ENCODE measurements around the gene DNAJC18.
A peak's percentile ranks its signal among the peaks of the same experiment; 100 is the strongest.
"Not testable (repeated sequence)": the region's sequence is repeated elsewhere in the genome, so short reads cannot be mapped to it uniquely, and the experiment has no call there.

Gene DNAJC18

DNA sequence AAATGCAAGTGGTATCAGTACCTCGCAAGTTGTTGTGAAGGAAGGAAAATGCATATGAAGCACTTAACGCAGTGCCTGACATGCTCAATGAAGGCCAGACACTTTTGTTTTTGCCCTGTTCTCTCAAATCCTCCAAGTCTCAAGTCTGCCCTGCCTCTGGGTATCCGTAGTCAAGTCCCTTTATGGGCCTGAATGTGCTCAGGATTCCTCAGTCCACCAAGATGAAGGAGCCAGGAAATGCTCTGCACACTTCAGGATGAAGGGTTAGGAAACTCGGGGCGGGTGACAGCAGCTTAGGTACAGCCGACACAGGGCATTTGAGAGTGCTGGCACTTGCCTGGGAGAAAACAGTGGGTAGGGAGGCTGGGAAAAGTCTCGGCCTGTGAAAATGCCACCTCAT lies 21.9 kb upstream of the DNAJC18 start:
- FAIRE-seq = no peak
- DNase-seq (ENCODE audit: low spot score) = no peak

DNA sequence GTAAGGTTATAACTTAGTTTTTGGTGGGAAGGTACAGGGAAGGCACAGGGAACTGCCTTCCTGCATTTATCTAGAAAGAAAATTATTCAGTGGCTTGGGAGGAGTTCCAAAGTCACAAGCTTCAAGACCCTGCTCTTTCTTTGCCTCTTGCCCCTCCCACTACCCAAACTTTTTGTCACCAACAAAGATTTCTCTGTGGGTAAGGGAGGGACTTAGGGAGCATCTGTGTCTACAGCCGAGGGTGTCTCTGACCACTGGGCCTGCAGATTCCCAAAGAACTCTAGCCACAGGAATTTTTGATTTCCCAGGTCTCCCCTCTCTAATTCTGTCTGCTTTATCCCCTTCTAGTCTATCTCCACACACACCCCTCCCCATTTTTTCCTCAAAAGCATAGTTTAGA lies 21.1 kb upstream of the DNAJC18 start:
- DNase-seq (ENCODE audit: low spot score) (no peak), FAIRE-seq (no peak)

DNA sequence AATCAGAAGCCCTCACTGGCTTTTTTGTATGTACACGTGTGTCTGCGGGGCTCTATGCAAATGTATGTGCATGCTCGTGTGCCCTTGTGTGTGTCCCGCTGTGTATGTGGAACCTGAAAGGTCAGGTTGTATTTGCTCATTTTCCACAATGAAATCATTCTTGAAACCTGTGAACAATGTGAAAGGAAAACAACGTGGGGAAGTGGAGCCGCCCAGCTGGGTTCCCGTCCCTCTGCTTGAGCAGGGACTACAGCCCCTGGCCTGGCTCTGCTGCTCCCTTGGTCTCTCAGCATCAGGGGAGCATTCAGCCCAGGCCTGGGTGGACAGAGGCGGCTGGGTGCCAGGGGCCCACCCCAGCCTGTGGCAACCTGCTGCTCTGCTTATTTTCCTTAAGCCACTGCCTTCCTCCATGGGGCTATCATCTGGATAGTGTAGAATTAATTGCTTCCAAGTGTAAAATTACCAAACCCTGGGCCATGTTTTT lies 20.2 kb upstream of the DNAJC18 start:
- DNase-seq (ENCODE audit: low spot score) = no peak
- no peak for FAIRE-seq

DNA sequence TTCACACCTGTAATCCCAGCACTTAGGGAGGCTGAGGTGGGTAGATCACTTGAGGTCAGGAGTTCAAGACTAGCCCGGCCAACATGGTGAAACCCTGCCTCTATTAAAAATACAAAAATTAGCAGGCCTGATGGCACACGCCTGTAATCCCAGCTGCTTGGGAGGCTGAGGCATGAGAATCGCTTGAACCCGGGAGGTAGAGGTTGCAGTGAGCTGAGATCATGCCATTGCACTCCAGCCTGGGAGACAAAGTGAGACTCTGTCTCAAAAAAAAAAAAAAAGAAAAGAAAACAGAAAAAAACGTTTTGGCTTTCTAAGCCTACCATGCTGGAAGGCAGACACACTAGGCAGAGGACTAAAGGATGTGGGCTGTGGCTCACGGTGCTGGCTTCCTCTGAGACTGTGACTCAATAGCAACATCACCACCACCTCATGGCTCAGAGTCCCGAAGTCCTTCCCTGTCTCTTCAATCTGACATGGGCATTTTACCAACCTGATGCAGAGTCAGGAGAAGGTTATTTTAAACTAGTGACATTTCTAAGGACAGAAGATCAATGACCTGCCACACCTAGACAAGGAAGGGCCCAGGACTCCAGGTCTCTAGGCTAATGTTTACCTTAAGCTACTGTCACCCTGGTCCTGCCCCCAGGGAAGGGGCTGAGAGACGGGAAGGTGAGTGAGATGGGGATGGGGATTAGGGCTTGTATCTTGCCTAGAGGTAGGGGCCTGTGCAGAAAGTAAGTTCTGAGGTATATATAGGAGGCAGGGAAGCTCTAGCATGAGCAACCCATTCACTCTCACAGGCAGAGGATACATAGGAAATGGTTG lies 19.5 kb upstream of the DNAJC18 start:
- DNase-seq (ENCODE audit: low spot score) (peak; percentile 70), FAIRE-seq (no peak)

DNA sequence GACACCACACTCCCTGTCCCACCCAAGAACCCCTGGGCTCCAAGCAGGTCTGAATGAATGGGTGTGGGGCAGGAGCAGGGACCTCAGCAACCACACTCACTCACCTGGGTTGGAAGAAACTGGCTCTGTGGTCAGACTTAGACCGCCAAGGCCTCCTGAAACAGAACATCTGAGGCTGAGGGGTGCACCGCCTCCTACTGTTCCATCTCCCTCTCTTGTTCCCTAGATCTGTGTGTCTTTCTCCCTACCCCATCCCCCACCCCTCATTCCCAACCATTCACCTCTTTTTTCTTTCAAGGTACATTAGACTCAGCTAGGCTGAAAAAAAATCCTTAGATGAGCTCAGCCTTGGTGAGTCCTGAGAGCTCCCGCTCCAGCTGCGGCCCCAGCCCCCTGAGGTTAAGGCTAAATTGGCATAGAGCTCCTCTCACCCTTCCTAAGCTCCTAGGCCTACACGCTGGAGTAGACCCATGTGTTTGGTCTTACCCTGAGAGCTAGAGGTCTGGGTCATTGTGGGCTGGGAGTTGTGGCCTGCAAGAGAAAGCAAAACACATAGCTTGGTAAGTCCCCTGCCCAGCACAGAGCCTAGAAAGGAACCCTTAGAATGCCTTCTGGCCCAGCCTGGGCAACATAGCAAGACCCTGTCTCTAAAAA lies 18.5 kb upstream of the DNAJC18 start:
- FAIRE-seq = no peak
- no peak for DNase-seq (ENCODE audit: low spot score)

DNA sequence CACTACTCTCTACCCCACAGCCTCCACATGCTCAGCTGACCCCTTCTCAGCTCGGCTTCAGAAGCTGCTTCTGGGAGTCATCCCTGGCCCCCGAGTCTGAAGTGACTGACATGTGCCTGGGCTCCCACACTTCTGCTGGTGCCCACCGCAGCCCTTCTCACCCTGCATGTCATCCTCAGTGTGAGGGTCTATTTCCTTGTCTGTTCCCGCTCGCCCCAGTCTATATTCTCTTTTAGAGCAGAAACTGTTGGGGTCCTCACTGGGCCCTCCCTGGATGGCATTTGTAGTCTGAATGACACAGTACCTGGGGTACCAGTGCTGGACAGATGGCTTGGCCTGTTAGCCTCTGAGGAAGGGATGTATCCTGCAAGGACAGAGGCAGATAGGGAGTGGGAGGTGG lies 17.9 kb upstream of the DNAJC18 start:
- DNase-seq (ENCODE audit: low spot score) (no peak), FAIRE-seq (no peak)

DNA sequence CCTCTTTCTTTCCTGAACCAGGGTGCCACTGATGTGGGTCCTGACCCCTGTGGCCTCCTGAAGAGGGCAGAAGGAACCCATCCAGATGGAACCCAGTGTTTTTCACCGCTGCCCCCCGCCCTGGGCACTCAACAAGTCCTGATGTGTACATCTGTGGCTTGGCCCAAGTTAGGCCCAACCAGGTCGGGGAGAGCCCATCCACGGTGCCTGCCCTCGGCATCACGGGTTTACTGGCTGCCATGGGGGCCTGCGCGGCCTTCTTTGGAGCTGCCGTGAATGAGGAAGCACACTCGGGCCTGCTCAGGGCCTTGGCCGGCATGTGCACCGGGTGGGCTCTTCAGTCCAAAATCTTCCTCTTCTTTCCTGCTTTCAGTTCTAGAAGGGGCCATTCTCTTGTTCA lies 17.5 kb upstream of the DNAJC18 start:
- no peak for FAIRE-seq
- no peak for DNase-seq (ENCODE audit: low spot score)

DNA sequence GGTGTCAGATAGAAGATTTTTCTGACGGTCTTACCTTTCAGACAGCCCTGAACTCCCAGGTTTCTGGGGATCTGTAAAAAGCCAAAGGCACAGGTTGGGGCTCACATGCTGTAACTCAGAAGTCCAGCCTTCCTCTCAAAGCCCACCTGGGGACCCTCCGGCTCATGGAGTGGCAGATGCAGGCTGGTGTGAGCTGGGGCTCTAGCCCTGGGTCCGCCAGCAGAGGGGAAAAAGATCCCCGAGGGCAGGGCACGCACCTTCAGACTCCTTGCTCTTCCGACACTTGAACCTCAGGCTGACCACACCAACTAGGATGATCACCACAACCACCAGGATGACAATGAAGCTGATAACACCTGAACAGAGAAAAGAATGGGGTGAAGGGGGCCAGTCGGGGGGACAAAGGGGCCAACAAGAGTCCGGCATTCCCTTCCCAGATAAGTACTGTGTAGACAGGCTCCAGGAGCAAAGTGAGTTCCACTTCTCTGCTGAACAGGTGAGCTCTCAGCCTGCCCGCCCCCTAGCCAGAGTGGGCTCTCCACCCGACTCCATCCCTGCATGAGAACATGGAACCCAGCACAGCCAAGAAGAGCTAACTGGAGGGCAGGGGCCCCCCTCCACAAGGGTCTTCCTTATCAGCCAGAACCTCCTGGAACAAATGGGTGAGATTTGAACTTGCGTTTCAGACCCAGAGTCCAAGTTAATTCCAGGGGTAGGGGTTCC lies 15.4 kb upstream of the DNAJC18 start:
- FAIRE-seq (no peak), DNase-seq (ENCODE audit: low spot score) (no peak)

DNA sequence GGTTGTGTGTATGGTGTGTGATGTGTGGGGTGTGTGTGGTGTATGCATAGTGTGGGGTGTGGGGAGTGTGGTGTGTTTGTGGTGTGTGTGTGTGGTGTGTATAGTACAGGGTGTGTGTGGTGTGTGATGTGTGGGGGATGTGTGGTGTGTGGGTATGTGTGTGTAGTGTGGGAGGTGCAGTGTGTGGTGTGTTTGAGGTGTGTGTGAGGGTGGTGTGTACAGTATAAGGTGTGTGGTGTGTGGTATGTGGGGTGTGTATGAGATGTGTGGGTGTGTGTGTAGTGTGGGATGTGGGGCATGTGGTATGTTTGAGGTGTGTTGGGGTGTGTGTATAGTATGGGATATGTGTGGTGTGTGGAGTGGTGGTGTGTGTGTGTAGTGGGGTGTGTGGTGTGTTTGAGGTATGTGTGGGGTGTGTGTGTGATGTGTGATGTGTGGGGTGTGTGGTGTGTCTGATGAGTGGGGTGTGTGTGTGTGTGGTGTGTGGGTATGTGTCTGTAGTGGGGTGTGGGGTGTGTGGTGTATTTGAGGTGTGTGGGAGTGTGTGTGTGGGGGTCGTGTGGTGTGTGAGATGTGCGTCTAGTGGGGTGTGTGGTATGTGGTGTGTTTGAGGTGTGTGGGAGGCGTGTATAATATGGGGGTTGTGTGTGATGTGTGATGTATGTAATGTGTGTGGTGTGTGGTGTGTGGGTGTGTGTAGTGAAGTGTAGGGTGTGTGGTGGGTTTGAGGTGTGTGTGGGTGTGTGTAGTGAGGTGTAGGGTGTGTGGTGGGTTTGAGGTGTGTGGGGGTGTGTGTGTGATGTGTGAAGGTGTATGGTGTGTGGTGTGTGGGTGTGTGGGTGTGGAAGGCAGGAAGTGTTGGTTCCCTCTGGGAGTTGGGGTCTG lies 14.6 kb upstream of the DNAJC18 start:
- DNase-seq (ENCODE audit: low spot score) (no peak), FAIRE-seq (no peak)

DNA sequence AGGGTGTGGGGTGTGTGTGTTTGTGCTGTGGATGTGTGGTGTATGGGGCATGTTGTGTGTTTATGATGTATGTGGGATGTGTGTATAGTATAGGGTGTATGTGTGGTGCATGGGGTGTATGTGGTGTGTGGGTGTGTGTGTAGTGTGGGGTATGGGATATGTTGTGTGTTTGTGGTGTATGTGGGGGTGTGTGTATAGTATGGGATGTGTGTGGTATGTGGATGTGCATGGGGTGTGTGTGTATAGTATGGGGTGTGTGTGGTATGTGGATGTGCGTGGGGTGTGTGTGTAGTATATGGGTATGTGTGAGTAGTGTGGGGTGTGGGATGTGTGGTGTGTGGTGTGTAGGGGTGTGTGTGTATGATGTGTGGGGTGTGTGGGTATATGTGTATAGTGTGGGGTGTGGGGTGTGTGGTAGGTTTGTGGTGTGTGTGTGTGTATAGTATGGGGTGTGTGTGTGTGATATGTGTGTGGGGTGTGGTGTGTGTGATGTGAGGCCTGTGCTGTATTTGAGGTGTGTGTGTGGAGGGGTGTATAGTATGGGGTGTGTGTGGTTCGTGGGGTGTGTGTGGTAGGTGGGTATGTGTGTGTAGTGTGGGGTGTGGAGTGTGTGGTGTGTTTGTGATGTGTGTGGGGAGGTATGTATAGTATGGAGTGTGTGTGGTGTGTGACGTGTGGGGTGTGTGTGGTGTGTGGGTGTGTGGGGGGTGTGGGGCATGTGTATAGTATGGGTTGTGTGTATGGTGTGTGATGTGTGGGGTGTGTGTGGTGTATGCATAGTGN lies 12.7 kb upstream of the DNAJC18 start:
- DNase-seq (ENCODE audit: low spot score) = no peak
- FAIRE-seq = no peak

DNA sequence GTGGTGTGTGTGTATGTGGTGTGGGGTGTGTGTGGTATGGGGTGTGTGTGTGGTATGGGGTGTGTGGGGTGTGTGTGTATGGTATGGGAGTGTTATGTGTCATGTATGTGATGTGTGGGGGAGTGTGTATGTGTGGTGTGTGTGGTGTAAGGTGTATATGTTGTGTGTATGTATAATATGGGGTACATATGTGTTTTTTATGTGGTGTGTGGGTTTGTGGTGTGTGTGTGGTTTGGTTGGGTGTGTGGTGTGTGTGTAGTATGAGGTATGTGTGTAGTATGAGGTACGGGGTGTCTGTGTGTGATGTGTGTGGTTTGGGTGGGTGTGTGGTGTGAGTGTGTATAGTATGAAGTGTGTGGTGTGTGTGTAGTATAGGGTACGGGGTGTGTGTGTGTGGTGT lies 11.9 kb upstream of the DNAJC18 start:
- no peak for FAIRE-seq
- no peak for DNase-seq (ENCODE audit: low spot score)

DNA sequence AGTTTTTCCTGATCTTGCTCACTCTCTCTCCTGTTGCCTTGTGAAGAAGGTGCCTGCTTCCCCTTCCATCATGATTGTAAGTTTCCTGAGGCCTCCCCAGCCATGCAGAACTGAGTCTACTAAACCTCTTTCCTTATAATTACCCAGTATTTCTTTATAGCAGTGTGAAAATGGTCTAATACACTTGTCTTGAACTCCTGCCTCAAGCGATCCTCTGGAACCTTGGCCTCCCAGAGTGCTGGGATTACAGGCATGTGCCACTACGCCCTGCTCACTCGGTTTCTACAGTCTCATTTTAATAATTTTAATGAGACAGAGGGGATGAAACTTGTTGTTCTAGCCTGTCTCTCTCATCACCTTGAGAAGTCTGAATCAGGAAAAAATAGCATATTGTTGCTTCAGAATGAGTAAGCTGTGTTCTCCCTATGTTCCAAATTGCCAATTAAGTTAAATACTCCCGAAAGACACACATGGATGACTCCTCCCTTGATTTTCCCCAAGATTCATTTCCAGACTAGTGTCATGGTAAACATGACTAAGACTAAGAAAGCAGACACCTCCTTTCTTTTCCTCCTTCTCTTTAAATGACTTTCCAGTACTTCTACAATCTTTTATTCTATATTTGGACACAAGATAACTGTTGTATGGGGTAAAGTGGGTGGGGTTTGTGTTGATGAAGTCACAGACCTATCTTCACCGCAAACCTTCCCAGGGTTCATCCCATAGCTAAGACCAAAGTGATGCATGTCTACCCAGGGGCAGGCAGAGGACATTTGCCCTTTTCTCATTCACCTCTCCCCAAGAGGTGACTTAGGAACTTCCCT lies 7.8 kb upstream of the DNAJC18 start:
- no peak for FAIRE-seq

DNA sequence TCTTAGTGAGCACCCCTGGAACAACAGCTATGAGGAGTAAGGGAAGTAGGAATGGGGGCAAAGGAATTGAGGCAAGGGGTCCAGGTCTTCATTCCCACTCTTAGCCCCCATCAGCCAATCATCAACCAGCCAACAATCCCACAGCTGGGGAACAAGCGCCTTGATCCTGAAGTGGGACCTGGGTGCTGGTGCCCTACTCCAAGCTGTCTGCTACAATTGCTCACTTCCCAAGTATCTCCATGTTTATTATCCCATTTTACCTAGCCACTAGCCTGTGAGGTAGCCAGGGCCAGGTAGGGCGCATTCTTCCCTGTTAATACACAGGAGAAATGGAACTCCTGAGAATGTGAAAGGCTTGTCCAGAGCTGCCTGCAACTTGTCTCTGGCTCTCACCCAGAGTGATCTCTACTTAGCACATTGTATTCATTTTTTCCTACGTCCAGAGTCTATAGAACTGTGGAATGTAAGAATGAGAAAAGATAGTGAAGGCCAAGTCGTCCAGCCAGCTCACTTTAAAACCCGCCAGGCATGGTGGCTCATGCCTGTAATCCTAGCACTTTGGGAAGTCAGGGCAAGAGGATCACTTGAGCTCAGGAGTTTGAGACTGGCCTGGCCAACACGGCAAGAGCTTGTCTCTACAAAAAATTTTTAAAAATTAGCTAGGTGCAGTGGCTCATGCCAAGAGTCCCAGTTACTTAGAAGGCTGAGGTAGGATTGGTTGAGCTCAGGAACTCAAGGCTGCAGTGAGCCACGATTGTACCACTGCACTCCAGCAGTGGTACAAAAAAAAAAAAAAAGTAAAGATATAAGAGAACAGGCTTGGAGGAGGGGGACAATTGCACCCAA lies 6.2 kb upstream of the DNAJC18 start:
- DNase-seq (ENCODE audit: low spot score) = no peak
- no peak for FAIRE-seq

More for the DNA sequence above, 7.8 kb upstream of the DNAJC18 start:
- peak; percentile 7 for DNase-seq (ENCODE audit: low spot score)

DNA sequence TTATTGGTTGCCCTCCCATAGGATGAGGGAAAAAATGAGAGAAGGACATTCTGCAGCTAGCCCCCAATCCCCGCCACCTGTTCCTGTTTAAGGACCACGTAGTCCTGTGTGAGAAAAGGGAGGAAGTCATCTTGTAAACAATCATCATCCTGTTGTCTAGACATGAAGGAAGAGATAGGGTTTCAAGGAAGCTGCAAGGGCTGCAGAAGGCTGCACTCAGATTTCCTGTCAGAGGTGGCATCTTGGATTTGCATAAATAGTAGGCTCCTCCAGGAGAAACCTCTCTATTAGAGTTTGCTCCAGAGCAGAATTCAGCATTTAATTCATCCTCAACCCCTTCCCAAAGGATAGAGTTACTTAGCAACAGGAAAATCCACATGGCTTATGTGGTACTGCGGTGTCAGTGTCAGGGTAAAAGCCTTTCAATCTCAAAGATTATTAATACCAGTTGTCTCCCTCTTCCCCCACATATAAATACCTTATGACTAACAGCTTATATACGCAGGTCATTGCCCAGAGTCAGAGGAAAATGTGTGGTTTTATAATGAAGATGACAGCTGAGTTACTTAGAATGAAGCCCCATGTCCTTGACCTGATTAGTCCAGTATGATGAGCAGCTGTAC lies 4.6 kb upstream of the DNAJC18 start:
- no peak for FAIRE-seq
- peak; percentile 78 for DNase-seq (ENCODE audit: low spot score)

DNA sequence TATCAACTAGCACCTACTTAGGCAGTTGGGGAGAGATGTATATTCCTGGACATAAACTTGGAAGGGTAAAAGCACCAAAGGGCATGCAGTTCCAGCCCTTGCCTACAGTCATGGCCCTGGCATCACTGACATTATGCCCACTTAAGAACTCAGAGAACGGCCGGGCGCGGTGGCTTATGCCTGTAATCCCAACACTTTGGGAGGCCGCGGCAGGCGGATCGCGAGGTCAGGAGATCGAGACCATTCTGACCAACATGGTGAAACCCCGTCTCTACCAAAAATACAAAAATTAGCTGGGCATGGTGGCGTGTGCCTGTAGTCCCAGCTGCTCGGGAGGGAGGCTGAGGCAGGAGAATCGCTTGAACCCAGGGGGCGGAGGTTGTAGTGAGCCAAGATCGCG lies 1.1 kb upstream of the DNAJC18 start:
- not testable (repeated sequence) for FAIRE-seq; DNase-seq (ENCODE audit: low spot score)

DNA sequence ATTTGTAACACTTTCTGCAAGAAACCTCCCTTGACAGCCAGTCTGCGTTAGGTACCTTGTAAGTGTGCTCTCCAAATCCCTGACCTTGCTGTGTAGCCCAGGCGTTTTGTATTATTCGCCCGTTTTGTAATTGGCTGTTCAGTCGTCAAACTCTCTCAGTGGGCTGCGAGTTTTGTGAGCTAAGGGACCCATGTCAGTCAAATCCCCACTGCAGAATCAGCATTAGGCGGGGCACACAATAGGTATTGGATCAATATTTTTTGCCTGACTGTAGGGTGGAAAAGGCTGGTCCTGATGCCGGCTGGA lies 665 bp downstream of the DNAJC18 start:
- DNase-seq (ENCODE audit: low spot score) (no peak), FAIRE-seq (no peak)

DNA sequence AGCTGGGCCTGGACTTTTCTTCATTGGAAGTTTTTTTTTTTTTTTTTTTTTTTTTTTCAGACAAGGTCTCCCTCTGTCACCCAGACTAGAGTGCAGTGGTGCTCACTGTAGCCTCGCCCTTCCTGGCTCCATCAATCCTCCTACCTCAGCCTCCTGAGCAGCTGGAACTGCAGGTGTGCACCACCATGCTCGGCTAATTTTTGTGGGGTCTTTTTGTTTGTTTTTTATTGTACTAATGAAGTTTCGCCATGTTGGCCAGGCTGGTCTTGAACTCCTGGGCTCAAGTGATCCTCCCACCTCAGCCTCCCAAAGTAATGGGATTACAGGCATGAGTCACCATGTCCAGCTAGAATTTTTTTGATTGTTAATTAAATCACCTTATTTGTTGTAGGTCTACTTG lies 3.6 kb downstream of the DNAJC18 start:
- FAIRE-seq = no peak
- no peak for DNase-seq (ENCODE audit: low spot score)

DNA sequence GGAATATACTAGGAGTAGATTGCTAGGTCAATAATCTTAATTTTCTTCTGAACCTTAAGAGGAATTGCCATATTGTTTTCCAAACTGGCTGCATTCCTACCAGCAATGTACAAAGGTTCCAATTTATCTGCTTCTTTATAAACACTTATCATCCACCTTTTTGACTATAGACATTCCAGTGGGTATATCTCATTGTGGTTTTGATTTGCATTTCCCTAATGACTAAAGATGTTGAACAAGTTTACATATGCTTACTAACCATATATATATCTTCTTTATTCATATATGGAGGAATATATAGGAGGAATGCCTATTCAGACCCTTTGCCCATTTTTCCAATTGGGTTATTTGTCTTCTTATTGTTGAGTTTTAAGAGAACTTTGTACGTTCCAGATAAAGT lies 7.6 kb downstream of the DNAJC18 start:
- no peak for FAIRE-seq
- no peak for DNase-seq (ENCODE audit: low spot score)
